Measurements from ENCODE around the gene BCDIN3D. TPM values are rescaled to one million over a fixed set of nuclear protein-coding genes. Genes with fewer than 3 reads are reported as not detected.

BCDIN3D gene
- total and polyA plus RNA-seq, 2 of the 8 experiments (the other 6 are each of a cell fraction or from before 2014, with no cell fraction given), result 1.6 to 2.4 TPM

GRCh38 chr12:49809906-49810389, 33.0 kb downstream of the BCDIN3D start (continued):
- TF ChIP-seq RBBP5 (IDR thresholded peaks at IDR 0.05; ENCODE audit: borderline replicate concordance, low read depth, low read length), result no peak
- no peak for TF ChIP-seq SP1 (IDR thresholded peaks at IDR 0.05; ENCODE audit: low read depth, low read length)
- no peak for TF ChIP-seq CBX5 (IDR thresholded peaks at IDR 0.05; ENCODE audit: low read depth, low read length)
- no peak for TF ChIP-seq TBP (IDR thresholded peaks at IDR 0.05; ENCODE audit: low read depth, low read length)
- no peak for TF ChIP-seq CREB1 (IDR thresholded peaks at IDR 0.05)
- no peak for TF ChIP-seq ATF2 (IDR thresholded peaks at IDR 0.05; ENCODE audit: low read length)
- TF ChIP-seq ZNF274 (IDR thresholded peaks at IDR 0.05; ENCODE audit: borderline replicate concordance, extremely low read depth, low read length), result no peak

All from H1 (cell line).